A673 (cell line): Measurements from ENCODE around the gene JAML.

ENCODE experiments used
- CTCF ChIP-seq: fragments of 300-800, 200-600 bp; sonication (generic); conservative IDR thresholded peaks from 2 replicates; pipeline ENCODE4 v1.5.1; 2017; ENCODE audit warnings: low read depth, mild to moderate bottlenecking, antibody characterized with exemption, low read length, moderate library complexity, mixed read lengths
- EZH2 ChIP-seq: fragments of 200-600 bp; sonication (generic); IDR thresholded peaks from 2 replicates; pipeline ENCODE4 v1.6.1; 2017; ENCODE audit warnings: borderline replicate concordance, low read depth, mild to moderate bottlenecking, mixed read lengths, antibody characterized with exemption, low read length; ENCODE audit not compliant: poor library complexity, severe bottlenecking

- TF ChIP-seq CTCF, result no peak
- no peak for TF ChIP-seq EZH2
Measured at GRCh38 chr11:118166641-118167040, 58.2 kb downstream of the JAML start.
